NCI-H1048 (cell line): ENCODE results near the gene TAF1C.
"Not testable (repeated sequence)": the region's sequence is repeated elsewhere in the genome, so short reads cannot be mapped to it uniquely, and the experiment has no call there.

ENCODE experiments used
- DNase-seq: peaks from one replicate; lab custom pipeline; 2025; lab: John Stamatoyannopoulos, UW

The TAF1C gene, protein sequence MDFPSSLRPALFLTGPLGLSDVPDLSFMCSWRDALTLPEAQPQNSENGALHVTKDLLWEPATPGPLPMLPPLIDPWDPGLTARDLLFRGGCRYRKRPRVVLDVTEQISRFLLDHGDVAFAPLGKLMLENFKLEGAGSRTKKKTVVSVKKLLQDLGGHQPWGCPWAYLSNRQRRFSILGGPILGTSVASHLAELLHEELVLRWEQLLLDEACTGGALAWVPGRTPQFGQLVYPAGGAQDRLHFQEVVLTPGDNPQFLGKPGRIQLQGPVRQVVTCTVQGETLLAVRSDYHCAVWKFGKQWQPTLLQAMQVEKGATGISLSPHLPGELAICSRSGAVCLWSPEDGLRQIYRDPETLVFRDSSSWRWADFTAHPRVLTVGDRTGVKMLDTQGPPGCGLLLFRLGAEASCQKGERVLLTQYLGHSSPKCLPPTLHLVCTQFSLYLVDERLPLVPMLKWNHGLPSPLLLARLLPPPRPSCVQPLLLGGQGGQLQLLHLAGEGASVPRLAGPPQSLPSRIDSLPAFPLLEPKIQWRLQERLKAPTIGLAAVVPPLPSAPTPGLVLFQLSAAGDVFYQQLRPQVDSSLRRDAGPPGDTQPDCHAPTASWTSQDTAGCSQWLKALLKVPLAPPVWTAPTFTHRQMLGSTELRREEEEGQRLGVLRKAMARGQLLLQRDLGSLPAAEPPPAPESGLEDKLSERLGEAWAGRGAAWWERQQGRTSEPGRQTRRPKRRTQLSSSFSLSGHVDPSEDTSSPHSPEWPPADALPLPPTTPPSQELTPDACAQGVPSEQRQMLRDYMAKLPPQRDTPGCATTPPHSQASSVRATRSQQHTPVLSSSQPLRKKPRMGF

DNA sequence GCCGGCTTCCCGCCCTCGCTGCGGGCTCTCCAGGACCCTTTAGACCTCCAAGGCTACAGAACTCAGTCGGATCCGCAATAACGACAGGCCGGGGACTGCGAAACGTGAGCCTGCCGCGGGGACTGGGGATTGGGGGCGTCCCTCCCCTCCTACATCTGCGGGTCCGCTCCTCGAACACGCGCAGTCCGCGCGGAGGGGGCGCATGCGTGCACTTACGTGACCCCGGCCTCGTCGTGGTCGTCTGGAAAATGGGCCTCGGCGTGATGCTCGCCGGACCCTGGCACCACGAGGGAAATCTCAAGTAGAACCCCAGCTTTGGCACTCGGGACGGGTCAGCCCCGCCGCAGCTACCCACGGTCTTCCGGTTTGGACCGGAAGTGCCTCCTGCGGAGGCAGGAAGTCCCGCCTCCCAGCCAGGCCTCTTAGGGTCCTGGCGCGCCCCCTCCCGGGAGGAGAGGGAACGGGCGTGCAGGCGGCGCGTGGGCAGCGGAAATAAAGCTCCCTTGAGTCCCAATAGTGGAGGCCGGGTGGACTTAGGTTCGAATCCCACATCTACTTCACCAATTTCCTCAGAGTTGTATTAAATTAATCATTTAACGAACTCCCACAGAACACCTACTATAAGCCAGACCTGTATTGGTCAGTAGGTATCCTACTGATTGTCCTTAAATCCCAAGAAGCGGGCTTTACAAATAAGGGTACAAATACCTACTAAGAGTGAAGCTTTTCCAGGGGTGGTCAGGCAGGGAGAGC lies at the start of gene TAF1C:
TSS of gene TAF1C (minus strand) at position 373 of the 753 bp plus-strand sequence. CDS start 2,069 bp downstream, outside the sequence.
- DNase-seq: peak; percentile 80

DNA sequence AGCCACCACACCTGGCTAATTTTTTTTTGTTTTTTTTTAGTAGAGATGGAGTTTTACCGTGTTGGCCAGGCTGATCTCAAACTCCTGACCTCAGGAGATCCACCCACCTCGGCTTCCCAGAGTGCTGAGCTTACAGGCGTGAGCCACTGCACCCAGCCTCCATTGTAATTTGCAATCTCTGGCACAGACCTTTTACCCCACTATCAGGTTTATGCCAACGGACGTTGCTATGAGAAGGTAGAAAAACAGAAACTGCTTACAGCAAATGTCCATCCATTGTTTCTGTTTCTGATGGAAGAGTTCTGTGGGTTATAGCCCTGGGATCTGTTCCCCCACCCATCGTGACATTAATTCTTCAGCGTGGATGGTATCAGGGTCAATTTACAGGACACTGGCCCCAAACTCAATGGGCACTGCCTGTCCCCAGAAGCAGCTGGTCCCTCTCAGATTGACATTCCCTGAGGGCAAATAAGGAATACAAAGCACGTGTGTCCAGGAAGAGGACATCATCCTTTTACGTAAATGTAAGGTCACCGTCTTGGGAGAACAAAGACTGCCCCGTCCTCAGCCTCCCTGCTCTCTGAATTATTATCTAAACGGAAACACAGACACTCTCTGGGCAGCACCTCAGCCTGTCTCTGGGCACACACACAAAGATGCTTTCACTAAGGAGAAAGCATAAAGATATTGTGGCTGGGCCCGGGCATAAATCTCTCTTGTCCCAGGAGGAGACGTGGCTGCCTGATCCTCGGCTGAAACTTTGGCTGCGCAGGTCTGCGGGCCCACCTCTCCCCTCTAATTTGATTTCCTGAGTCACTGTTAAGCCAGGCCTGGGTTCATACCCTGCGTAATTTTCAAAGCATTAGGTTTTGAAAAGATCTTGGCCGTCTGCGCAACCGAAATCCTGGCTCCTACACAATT lies 47.7 kb upstream of the TAF1C start:
- no peak for DNase-seq

GRCh38 chr16:84233748-84234147 lies 46.9 kb upstream of the TAF1C start:
- DNase-seq: no peak

DNA sequence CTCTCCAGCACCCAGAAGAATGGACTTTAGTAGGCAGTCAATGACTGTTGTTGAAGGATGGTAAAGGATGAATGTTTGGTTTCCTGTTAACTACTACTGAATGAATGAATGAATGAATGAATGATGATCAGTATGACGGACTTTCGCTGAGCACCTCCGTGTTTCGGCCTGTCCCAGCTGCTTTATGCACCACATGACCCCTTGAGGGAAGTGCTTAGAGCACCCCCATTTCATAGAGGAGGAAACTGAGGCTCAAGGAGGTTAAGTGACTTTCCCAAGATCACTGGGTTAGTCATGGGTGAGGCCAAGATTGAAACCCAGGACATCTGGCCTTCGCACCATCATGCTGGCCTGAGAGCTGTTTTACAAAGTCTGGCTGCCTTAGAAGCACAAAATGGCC lies 46.1 kb upstream of the TAF1C start:
- DNase-seq: no peak

- no peak for DNase-seq
Measured at GRCh38 chr16:84232060-84232459, 45.2 kb upstream of the TAF1C start.

GRCh38 chr16:84229471-84229870 lies 42.6 kb upstream of the TAF1C start:
- no peak for DNase-seq

- no peak for DNase-seq
Measured at GRCh38 chr16:84228256-84228838, 41.5 kb upstream of the TAF1C start.

GRCh38 chr16:84227548-84227947 lies 40.7 kb upstream of the TAF1C start:
- no peak for DNase-seq

GRCh38 chr16:84226026-84226425 lies 39.2 kb upstream of the TAF1C start:
- no peak for DNase-seq

GRCh38 chr16:84225571-84225970 lies 38.7 kb upstream of the TAF1C start:
- DNase-seq: no peak

DNA sequence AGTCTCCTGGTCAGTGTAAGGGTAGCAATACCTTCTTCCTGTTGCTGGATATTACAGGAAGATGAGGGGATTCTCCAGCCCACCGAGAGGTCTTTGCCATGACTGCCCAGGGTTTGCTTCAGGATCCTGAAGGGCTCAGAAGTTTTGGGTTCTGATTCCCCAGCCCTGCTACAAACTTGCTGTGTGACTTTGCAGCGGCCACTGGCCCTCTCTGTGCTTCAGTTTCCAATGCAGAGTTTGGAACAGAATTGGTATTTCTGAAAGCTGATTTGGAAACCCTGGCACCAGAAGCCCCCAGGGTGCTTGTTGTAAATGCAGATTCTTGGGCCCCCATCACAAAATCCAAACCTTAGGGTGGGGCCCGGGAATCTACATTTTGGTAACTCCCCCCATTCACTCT lies 38.3 kb upstream of the TAF1C start:
- no peak for DNase-seq

DNA sequence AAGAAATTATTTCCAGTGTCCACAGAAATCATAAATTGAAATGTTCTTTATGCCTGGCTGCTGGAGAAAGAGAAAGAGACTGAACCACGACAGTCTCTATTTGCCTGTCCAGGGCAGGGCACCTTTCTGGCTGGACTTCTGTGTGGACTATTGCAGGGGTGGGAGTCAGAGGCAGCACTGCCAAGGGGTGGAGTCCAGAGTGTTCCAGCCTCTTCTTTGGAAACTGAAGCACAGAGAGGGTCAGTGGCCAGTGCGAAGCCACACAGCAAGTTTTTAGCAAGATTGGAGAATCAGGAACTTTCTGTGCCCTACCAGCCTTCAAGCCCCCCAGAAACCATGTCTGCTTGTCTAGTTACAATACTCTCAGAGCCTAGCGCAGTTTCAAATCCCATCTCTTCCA lies 37.7 kb upstream of the TAF1C start:
- DNase-seq: no peak

DNA sequence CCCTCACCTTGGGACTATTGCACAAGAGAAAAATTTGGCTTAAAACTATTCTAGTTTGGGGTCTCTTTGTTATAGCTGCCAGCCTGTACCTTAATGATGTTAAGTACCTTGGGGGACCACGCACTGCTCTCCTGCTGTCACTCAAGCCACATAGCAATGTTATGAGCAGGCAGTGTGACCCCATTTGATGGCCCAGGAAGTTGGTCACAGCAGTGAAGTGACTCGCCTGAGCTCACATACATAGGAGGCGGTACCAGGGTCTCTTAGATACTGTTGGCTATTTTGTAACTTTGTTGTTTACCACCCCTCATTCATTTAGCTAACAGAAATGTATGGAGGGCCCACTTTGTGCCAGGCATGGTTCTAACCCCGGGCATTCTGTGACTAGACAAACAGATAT lies 36.6 kb upstream of the TAF1C start:
- DNase-seq: no peak

- no peak for DNase-seq
Measured at GRCh38 chr16:84220851-84221250, 34.0 kb upstream of the TAF1C start.

GRCh38 chr16:84218956-84219355 lies 32.1 kb upstream of the TAF1C start:
- no peak for DNase-seq

- no peak for DNase-seq
Measured at GRCh38 chr16:84218176-84218823, 31.4 kb upstream of the TAF1C start.

GRCh38 chr16:84216144-84216543 lies 29.3 kb upstream of the TAF1C start:
- not testable (repeated sequence) for DNase-seq

DNA sequence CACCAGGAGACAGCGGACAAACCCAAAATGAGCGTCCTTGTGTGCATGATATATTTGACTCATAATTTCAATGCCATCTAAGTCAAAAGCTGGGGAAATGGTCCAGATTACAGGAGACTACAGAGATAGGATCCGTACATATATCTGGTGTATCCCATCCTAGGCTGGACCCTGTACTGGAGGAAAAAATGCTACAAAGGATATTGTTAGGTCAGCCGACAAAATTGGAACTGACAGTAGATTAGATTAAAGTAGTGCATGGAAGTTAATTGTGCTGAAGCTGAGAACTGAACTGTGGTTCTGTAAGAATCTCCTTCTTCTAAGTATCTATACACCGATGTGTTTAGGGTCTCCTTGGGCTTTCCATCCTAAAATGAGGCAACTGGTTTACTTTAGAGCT lies 28.7 kb upstream of the TAF1C start:
- DNase-seq: no peak

DNA sequence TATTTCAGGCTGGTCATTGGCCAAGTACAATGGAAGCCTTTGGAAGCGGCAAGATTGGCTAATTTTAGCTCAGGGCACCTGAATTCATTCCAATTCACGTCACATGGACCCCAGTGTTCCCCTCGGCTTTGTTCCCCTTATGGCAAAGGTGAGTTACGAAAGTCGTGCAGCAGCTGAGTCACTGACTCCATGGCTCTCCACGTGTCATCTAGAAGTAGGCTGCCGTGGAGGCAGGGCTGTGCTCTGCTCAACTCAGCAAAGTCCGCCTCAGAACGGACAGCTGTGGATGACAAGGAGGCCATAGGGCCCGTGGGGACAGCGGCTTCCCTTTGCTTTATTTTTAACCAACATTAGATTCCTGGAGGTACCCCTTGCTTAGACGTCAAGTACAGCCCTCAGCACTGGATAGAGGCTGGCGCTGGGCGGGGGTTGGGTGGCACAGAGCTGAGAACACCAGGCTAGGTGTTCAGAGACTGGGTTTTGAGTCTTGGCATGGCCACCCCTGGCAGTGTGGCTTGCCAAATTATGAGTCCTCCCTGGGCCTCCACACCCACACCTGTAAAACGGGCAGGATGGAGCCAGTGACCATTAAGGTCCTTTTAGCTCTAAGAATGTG lies 27.7 kb upstream of the TAF1C start:
- no peak for DNase-seq

- DNase-seq: no peak
Measured at GRCh38 chr16:84212631-84213030, 25.8 kb upstream of the TAF1C start.
